K562 (cell line): ENCODE results near the gene LRRC71. TPM values are rescaled to one million over a fixed set of nuclear protein-coding genes. Genes with fewer than 3 reads are reported as not detected.
A peak's percentile ranks its signal among the peaks of the same experiment; 100 is the strongest.

Experiments
- ATAC-seq: fragments of 200-7000 bp; cut with Tn5 transposase; 3 replicates; pipeline ENCODE4 v1.9.1; 2020; ENCODE audit warnings: moderate library complexity
- BruUV-seq: library from RNA; stranded (reverse); fragments of 400-500 nt; replicated peaks from 2 replicates; lab custom pipeline; 2021; lab: Mats Ljungman, UMichigan
- CTCF ChIA-PET: fragments of 300-600 bp; formaldehyde crosslinking; extraction: SDS; loops from one replicate; lab custom pipeline; 2021; ENCODE audit warnings: low intra/inter-chr PET ratio; lab: Yijun Ruan, JAX
- POLR2A ChIA-PET: fragments of 300-600, 350-650 bp; sonication (Branson Sonifier 250); formaldehyde crosslinking; extraction: SDS; loops from one replicate; lab custom pipeline; 2021; ENCODE audit warnings: antibody characterized with exemption, inconsistent platforms; lab: Yijun Ruan, JAX
- DNase-seq, 4 experiments: peaks; one replicate each; pipeline versions ENCODE4 v3.0.0 to v3.0.0-alpha.2; 2011 to 2018; ENCODE audit warnings: low spot score in 3 of 4, mixed read lengths in 3 of 4; ENCODE audit errors: extremely low read depth in 1 of 4
- FAIRE-seq: peaks from 2 replicates; lab custom pipeline; 2011; peaks lifted over from hg19 to GRCh38; lab: Jason Lieb, UNC
- H2AFZ ChIP-seq: 2 replicates; pipeline ENCODE4 v1.6.0; 2011; ENCODE audit warnings: low read depth, low read length, control low read depth, inconsistent platforms
- H3K27ac ChIP-seq: fragments of 200-600 bp; 3 replicates; pipeline ENCODE4 v1.8.0; 2011; ENCODE audit warnings: low read depth, mild to moderate bottlenecking, control low read depth, inconsistent platforms, low read length, moderate library complexity, mixed read lengths; ENCODE audit errors: extremely low read depth
- H3K27me3 ChIP-seq, 2 experiments: fragments of 300-600 bp in 1 of 2; 2 replicates in 1 of 2; 3 replicates in 1 of 2; pipeline versions ENCODE4 v1.6.0 to v1.8.0; 2011; ENCODE audit warnings: inconsistent platforms in 2 of 2, low read length in 2 of 2, mild to moderate bottlenecking in 1 of 2, mixed read lengths in 1 of 2, moderate library complexity in 1 of 2; ENCODE audit not compliant: control insufficient read depth in 2 of 2, insufficient read depth in 2 of 2
- H3K36me3 ChIP-seq: fragments of 300-600 bp; 3 replicates; pipeline ENCODE4 v1.8.0; 2011; ENCODE audit warnings: mild to moderate bottlenecking, low read length, inconsistent platforms; ENCODE audit not compliant: control insufficient read depth, insufficient read depth
- H3K4me1 ChIP-seq, 2 experiments: fragments of 200-600 bp in 1 of 2; replicated peaks in 1 of 2; 2 replicates in 1 of 2; 3 replicates in 1 of 2; pipeline versions ENCODE4 v1.5.1 to v1.8.0; 2011; ENCODE audit warnings: inconsistent platforms in 2 of 2, low read length in 2 of 2, mild to moderate bottlenecking in 1 of 2, mixed read lengths in 1 of 2, moderate library complexity in 1 of 2; ENCODE audit not compliant: control insufficient read depth in 2 of 2, insufficient read depth in 2 of 2
- H3K4me2 ChIP-seq: 2 replicates; pipeline ENCODE4 v1.6.1; 2011; ENCODE audit warnings: low read length, control low read depth, inconsistent platforms, mixed read lengths; ENCODE audit not compliant: insufficient read depth
- H3K4me3 ChIP-seq: fragments of 200-600 bp; sonication (generic), shearing (Covaris generic); 2 replicates; pipeline ENCODE4 v1.5.1; 2016; ENCODE audit warnings: control low read depth, inconsistent platforms
- H3K79me2 ChIP-seq: fragments of 200-600 bp; 3 replicates; pipeline ENCODE4 v1.8.0; 2011; ENCODE audit warnings: low read length, inconsistent platforms; ENCODE audit not compliant: control insufficient read depth, insufficient read depth
- H3K9ac ChIP-seq, 2 experiments: 2 replicates each; pipeline versions ENCODE4 v1.6.0 to v1.6.1; 2011; ENCODE audit warnings: low read depth in 2 of 2, low read length in 2 of 2, control low read depth in 1 of 2, inconsistent platforms in 1 of 2, mild to moderate bottlenecking in 1 of 2, mixed read lengths in 1 of 2; ENCODE audit not compliant: insufficient read depth in 1 of 2
- H3K9me1 ChIP-seq: one replicate; pipeline ENCODE4 v1.6.0; 2011; ENCODE audit warnings: inconsistent platforms, mild to moderate bottlenecking, low read length, moderate library complexity; ENCODE audit not compliant: control insufficient read depth, insufficient read depth
- H3K9me3 ChIP-seq: replicated peaks from 2 replicates; pipeline ENCODE4 v1.5.1; 2011; ENCODE audit warnings: low read depth, low read length, inconsistent platforms; ENCODE audit not compliant: control insufficient read depth, insufficient read depth
- H4K20me1 ChIP-seq: replicated peaks from 2 replicates; pipeline ENCODE4 v1.6.1; 2011; ENCODE audit warnings: low read length, inconsistent platforms, mixed read lengths; ENCODE audit not compliant: control insufficient read depth, insufficient read depth
- CBFA2T3 ChIP-seq: fragments of 450-650 bp; IDR thresholded peaks from 2 replicates; pipeline ENCODE4 v1.6.1; 2017
- CC2D1A ChIP-seq: fragments of 450-650 bp; IDR thresholded peaks from 2 replicates; pipeline ENCODE4 v1.6.1; 2017; ENCODE audit warnings: mild to moderate bottlenecking
- CHD4 ChIP-seq: fragments of 200-600 bp; sonication (generic); IDR thresholded peaks from 3 replicates; pipeline ENCODE4 v1.6.1; 2012; ENCODE audit warnings: low read depth, mild to moderate bottlenecking, mixed read lengths, low read length, inconsistent platforms; ENCODE audit not compliant: insufficient read depth, insufficient replicate concordance, poor library complexity, severe bottlenecking
- GTF2A2 ChIP-seq: IDR thresholded peaks from 2 replicates; pipeline ENCODE4 v1.6.1; 2016; ENCODE audit warnings: mild to moderate bottlenecking, missing genetic modification characterization, missing compliant biosample characterization
- IFI16 ChIP-seq: fragments of 250-450 bp; sonication (Bioruptor Pico); IDR thresholded peaks from 2 replicates; pipeline ENCODE4 v2.1.2; 2022; ENCODE audit warnings: mild to moderate bottlenecking, inconsistent platforms
- KLF16 ChIP-seq: IDR thresholded peaks from 2 replicates; pipeline ENCODE4 v1.6.1; 2016; ENCODE audit warnings: antibody characterized with exemption
- MAFG ChIP-seq: fragments of 450-650 bp; conservative IDR thresholded peaks from 2 replicates; pipeline ENCODE4 v1.6.1; 2016; ENCODE audit warnings: missing genetic modification characterization, missing compliant biosample characterization
- MCM3 ChIP-seq: fragments of 450-650 bp; IDR thresholded peaks from 2 replicates; pipeline ENCODE4 v1.6.1; 2016
- RAD21 ChIP-seq, 2 experiments: fragments of 250-450 bp in 1 of 2; fragments of 450-650 bp in 1 of 2; sonication (Bioruptor Pico) in 1 of 2; formaldehyde crosslinking in 1 of 2; IDR thresholded peaks in 1 of 2; conservative IDR thresholded peaks in 1 of 2; 2 replicates each; pipeline versions ENCODE4 v1.4.0 to v1.8.0; 2020 to 2022; ENCODE audit warnings: mild to moderate bottlenecking in 2 of 2, moderate library complexity in 1 of 2
- SETDB1 ChIP-seq: IDR thresholded peaks from one replicate; pipeline ENCODE4 v1.6.1; 2012; ENCODE audit warnings: low read length, control low read depth, inconsistent platforms
- SIN3A ChIP-seq, 2 experiments: fragments of 150-350 bp in 1 of 2; IDR thresholded peaks; 2 replicates each; pipeline ENCODE4 v1.6.1; 2011 to 2016; ENCODE audit warnings: borderline replicate concordance in 2 of 2, low read depth in 2 of 2, low read length in 2 of 2, mild to moderate bottlenecking in 2 of 2, moderate library complexity in 2 of 2; ENCODE audit not compliant: control insufficient read depth in 1 of 2
- U2AF2 ChIP-seq: fragments of 200-400 bp; formaldehyde crosslinking; optimal IDR thresholded peaks from 2 replicates; pipeline ENCODE3; 2017; ENCODE audit warnings: low read depth, mild to moderate bottlenecking, low read length
- ZNF444 ChIP-seq: fragments of 250-450 bp; sonication (Bioruptor Pico); IDR thresholded peaks from 2 replicates; pipeline ENCODE4 v1.4.0; 2020; ENCODE audit warnings: mild to moderate bottlenecking, moderate library complexity
- WGBS: fragments of 100-300 bp; shearing (Covaris generic); methylation state at CpG from one replicate; pipeline ENCODE4 v1.1.6; 2016; ENCODE audit warnings: low coverage, mixed read lengths; ENCODE audit not compliant: insufficient coverage; ENCODE audit errors: missing lambda C conversion rate; 5-methylcytosine and 5-hydroxymethylcytosine counted together
- in situ Hi-C: fragments of 300-500 bp; cut with MboI; formaldehyde crosslinking; loops from 4 replicates; pipeline ENCODE4 v1.15.0; 2018; ENCODE audit warnings: inconsistent platforms, mixed read lengths
- intact Hi-C: fragments of 100-400 bp; cut with micrococcal nuclease; formaldehyde crosslinking; loops from 2 replicates; pipeline ENCODE4 v1.14.2; 2022
- polyA plus RNA-seq, 8 experiments: library from polyadenylated mRNA; depleted of rRNA in 4 of 8; stranded (reverse) in 5 of 8; unstranded in 3 of 8; fragments of >200 nt; fragmentation: Nextera tagmentation in 2 of 8; fragmentation: Illumina TruSeq in 1 of 8; extraction: Ambion mirVana in 2 of 8; extraction: Trizol in 1 of 8; gene quantifications; 2 replicates each; pipeline versions ENCODE4 v1.2.1 to v1.2.3, GENCODE V29; 2011 to 2014; ENCODE audit warnings: inconsistent platforms in 1 of 8, missing spikeins in 1 of 8
- total RNA-seq, 7 experiments: library from RNA; depleted of rRNA in 6 of 7; stranded (reverse); fragments of >200 nt in 6 of 7; fragmentation: Illumina TruSeq in 2 of 7; extraction: Trizol in 2 of 7; gene quantifications; 2 replicates each; pipeline versions ENCODE4 v1.2.1 to v1.2.3, GENCODE V29; 2011 to 2021; ENCODE audit warnings: low replicate concordance in 1 of 7
- TF ChIP-seq, protein P1 (sequence below): fragments of 450-650 bp; IDR thresholded peaks from 2 replicates; pipeline ENCODE4 v1.6.1; 2016; ENCODE audit warnings: mild to moderate bottlenecking
- TF ChIP-seq, protein P2 (sequence below): sonication (generic); IDR thresholded peaks from 2 replicates; pipeline ENCODE4 v1.6.1; 2016

The LRRC71 gene
- total and polyA plus RNA-seq, 9 of the 15 experiments (the other 6 are each of a cell fraction or from before 2014, with no cell fraction given): 0.06 to 1.2 (median 0.51) TPM; not detected in 1

DNA sequence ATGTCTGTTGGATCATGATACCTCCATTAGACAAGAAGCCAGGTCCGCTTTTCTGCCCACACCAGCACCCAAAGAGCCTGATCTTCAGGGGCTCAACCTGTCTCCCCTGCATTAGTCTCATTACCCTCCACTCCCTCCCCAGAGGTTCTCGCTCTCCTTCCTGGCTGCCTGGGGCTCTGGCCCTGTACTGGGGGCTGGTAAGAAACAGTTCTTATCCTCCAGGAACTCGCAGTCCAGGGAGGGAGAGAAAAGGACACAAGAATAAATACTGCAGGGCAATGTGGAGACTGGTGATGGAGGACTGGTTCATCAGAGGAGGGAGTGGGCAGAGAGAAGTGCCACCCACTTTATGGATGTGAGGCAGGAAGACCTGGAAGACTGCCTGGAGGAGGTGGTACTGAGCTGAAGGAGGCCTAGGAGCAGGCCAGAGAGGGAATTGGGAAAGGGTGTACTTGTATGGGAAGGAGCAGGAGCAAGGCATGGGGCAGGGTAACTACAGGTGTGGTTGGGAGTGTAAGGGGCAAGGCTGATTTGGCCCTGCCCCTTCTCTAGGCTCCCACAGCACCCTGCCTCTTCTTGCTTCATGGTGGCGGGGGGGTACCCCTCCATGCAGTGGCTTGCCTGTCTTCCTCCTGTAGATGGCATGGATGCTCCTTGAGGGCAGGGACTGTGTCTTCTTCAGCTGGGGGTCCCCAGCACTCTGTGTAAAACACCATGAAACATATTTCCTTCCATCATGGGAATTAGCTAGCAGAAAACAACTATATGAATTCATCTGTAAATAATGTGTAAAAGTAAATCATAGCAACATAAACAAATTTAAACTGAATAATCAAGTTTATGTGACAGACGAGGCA, 5.0 kb downstream of the LRRC71 start:
- Histone ChIP-seq H3K36me3 (no peaks in the 10 kb centered on the region), H3K9me1 (no peaks in the 10 kb centered on the region), H3K4me3 (no peak overlapping the region), H3K79me2 (no peaks in the 10 kb centered on the region), H3K9me3 (no peaks in the 10 kb centered on the region), H3K27me3 (peaks cover 8 to 17% of the 10 kb centered on the region in 2 experiments; a peak in 3 of 5 replicates), H3K9ac (peak overlapping the region in 1 of 2 experiments; percentile 67; a peak in 1 of 4 replicates), H3K4me2 (no peak overlapping the region), H4K20me1 (no peaks in the 10 kb centered on the region), H3K27ac (peak overlapping the region; percentile 1; the same call in 1 of the 3 replicates), H3K4me1 (peaks cover 24 to 39% of the 10 kb centered on the region in 2 experiments), H2AFZ (peak overlapping the region; percentile 20)
- in situ Hi-C loops (loop anchor here (5.0 kb wide), 1 partner anchor 33 kb away; the partner anchor contains the start of gene PEAR1), intact Hi-C loops (loop anchor here (5.0 kb wide), 2 partner anchors 47 to 232 kb away; no protein-coding TSS in a partner anchor)
- no peak for DNase-seq
- FAIRE-seq: no peak
- CTCF ChIA-PET: interaction anchor here (0.6 kb wide), 1 partner anchor 310 kb away, joined by 3 read pairs; no protein-coding TSS in a partner anchor
- no TSS peak for BruUV-seq
- 66% methylated on average over 4 of the region's 5 CpGs for WGBS
- POLR2A ChIA-PET: interaction anchor here (0.7 to 1.6 kb wide), 2 partner anchors 69 to 267 kb away, joined by 3 to 4 read pairs; no protein-coding TSS in a partner anchor
- no peak for ATAC-seq
- TF ChIP-seq IFI16 (no peak), MCM3 (no peak), RAD21 (CRISPR knock-in tag; conservative IDR thresholded peaks at IDR 0.05 in 1 of 2, IDR thresholded peaks at IDR 0.05 in 1 of 2) (no peak), MAFG (tag) (no peak), SETDB1 (no peak), KLF16 (no peak), SIN3A (IDR thresholded peaks at IDR 0.05; ENCODE audit: borderline replicate concordance in 2 of 2, control insufficient read depth in 1 of 2, low read depth in 2 of 2, low read length in 2 of 2) (no peak), CHD4 (no peak), CC2D1A (no peak), CBFA2T3 (no peak), ZNF444 (CRISPR knock-in tag) (no peak), GTF2A2 (tag) (no peak), U2AF2 (no peak)
- TF ChIP-seq, protein P1, sequence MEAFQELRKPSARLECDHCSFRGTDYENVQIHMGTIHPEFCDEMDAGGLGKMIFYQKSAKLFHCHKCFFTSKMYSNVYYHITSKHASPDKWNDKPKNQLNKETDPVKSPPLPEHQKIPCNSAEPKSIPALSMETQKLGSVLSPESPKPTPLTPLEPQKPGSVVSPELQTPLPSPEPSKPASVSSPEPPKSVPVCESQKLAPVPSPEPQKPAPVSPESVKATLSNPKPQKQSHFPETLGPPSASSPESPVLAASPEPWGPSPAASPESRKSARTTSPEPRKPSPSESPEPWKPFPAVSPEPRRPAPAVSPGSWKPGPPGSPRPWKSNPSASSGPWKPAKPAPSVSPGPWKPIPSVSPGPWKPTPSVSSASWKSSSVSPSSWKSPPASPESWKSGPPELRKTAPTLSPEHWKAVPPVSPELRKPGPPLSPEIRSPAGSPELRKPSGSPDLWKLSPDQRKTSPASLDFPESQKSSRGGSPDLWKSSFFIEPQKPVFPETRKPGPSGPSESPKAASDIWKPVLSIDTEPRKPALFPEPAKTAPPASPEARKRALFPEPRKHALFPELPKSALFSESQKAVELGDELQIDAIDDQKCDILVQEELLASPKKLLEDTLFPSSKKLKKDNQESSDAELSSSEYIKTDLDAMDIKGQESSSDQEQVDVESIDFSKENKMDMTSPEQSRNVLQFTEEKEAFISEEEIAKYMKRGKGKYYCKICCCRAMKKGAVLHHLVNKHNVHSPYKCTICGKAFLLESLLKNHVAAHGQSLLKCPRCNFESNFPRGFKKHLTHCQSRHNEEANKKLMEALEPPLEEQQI: no peak
- TF ChIP-seq, protein P2, sequence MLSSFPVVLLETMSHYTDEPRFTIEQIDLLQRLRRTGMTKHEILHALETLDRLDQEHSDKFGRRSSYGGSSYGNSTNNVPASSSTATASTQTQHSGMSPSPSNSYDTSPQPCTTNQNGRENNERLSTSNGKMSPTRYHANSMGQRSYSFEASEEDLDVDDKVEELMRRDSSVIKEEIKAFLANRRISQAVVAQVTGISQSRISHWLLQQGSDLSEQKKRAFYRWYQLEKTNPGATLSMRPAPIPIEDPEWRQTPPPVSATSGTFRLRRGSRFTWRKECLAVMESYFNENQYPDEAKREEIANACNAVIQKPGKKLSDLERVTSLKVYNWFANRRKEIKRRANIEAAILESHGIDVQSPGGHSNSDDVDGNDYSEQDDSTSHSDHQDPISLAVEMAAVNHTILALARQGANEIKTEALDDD: no peak
